ENCODE results near the gene DECR2.

DECR2 gene

GRCh38 chr16:426906-427249, 25.2 kb downstream of the DECR2 start:
- H3K4me3 ChIP-seq (ENCODE audit: low read depth, low read length): peak overlapping the region; percentile 71
- H3K4me1 ChIP-seq: peaks cover 7% of the 10 kb centered on the region
- DNase-seq: no peak

GRCh38 chr16:427250-427649, 25.6 kb downstream of the DECR2 start:
- no peaks in the 10 kb centered on the region for H3K36me3 ChIP-seq
- peaks cover 7% of the 10 kb centered on the region for H3K4me1 ChIP-seq
- no peak for TF ChIP-seq CTCF (IDR thresholded peaks at IDR 0.05; ENCODE audit: low read depth, low read length)
- H3K9me3 ChIP-seq: no peaks in the 10 kb centered on the region
- no peak for DNase-seq
- peak overlapping the region; percentile 71 for H3K4me3 ChIP-seq (ENCODE audit: low read depth, low read length)
- H3K27me3 ChIP-seq: peaks cover 4% of the 10 kb centered on the region

More at GRCh38 chr16:426906-427249, 25.2 kb downstream of the DECR2 start:
- Histone ChIP-seq H3K27me3 (peaks cover 4% of the 10 kb centered on the region), H3K36me3 (no peaks in the 10 kb centered on the region), H3K9me3 (no peaks in the 10 kb centered on the region)
- no peak for TF ChIP-seq CTCF (IDR thresholded peaks at IDR 0.05; ENCODE audit: low read depth, low read length)

GRCh38 chr16:430904-431303, 29.2 kb downstream of the DECR2 start:
- H3K4me3 ChIP-seq (ENCODE audit: low read depth, low read length): no peak overlapping the region
- no peaks in the 10 kb centered on the region for H3K36me3 ChIP-seq
- H3K4me1 ChIP-seq: no peaks in the 10 kb centered on the region
- no peak for DNase-seq
- TF ChIP-seq CTCF (IDR thresholded peaks at IDR 0.05; ENCODE audit: low read depth, low read length): no peak
- H3K27me3 ChIP-seq: no peaks in the 10 kb centered on the region
- H3K9me3 ChIP-seq: no peaks in the 10 kb centered on the region

GRCh38 chr16:440627-441026, 38.9 kb downstream of the DECR2 start:
- no peaks in the 10 kb centered on the region for H3K27me3 ChIP-seq
- no peaks in the 10 kb centered on the region for H3K36me3 ChIP-seq
- no peak for TF ChIP-seq CTCF (IDR thresholded peaks at IDR 0.05; ENCODE audit: low read depth, low read length)
- no peak for DNase-seq
- no peak overlapping the region for H3K4me3 ChIP-seq (ENCODE audit: low read depth, low read length)
- H3K4me1 ChIP-seq: no peaks in the 10 kb centered on the region
- H3K9me3 ChIP-seq: no peaks in the 10 kb centered on the region

- Histone ChIP-seq H3K4me1 (no peaks in the 10 kb centered on the region), H3K4me3 (ENCODE audit: low read depth, low read length) (no peak overlapping the region), H3K27me3 (no peaks in the 10 kb centered on the region), H3K9me3 (no peaks in the 10 kb centered on the region), H3K36me3 (no peaks in the 10 kb centered on the region)
- DNase-seq: no peak
- TF ChIP-seq CTCF (IDR thresholded peaks at IDR 0.05; ENCODE audit: low read depth, low read length): no peak
Measured at GRCh38 chr16:441447-441846, 39.8 kb downstream of the DECR2 start.

- DNase-seq: no peak
- Histone ChIP-seq H3K4me3 (ENCODE audit: low read depth, low read length) (no peak overlapping the region), H3K9me3 (no peaks in the 10 kb centered on the region), H3K27me3 (no peaks in the 10 kb centered on the region), H3K36me3 (no peaks in the 10 kb centered on the region), H3K4me1 (no peaks in the 10 kb centered on the region)
- no peak for TF ChIP-seq CTCF (IDR thresholded peaks at IDR 0.05; ENCODE audit: low read depth, low read length)
Measured at GRCh38 chr16:442976-443375, 41.3 kb downstream of the DECR2 start.
